ENCODE results near the gene UVRAG. TPM values are rescaled to one million over a fixed set of nuclear protein-coding genes. Genes with fewer than 3 reads are reported as not detected.
A peak's percentile ranks its signal among the peaks of the same experiment; 100 is the strongest.

UVRAG gene
- total RNA-seq, 4 donors from 2014 or later, result 16.6 to 22.1 (median 19.3) TPM

DNA sequence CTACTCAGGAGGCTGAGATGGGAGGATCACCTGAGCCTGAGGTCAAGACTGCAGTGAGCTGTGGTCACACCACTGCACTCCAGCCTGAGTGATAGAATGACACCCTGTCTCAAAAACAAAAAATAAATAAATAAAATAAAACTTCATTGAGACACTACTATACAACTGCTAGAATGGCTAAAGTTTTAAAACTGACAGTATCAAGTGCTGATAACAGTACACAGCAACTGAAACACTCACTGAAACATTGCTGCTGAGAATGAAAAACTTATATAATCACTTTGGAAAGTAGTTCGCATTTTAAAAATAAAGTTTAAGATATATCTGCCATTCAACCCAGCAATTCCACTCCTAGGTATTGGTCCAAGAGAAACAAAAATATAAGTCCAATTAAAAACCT lies 290.6 kb downstream of the UVRAG start:
- intact Hi-C loops (cut with DNase I; ENCODE audit: low total_unique reads), result no loop called here
- ATAC-seq, result no peak
- H3K4me1 ChIP-seq, result peaks cover 0 to 5% of the 10 kb centered on the region in 2 donors
- no peaks in the 10 kb centered on the region for H3K9me3 ChIP-seq
- TF ChIP-seq, protein P1, sequence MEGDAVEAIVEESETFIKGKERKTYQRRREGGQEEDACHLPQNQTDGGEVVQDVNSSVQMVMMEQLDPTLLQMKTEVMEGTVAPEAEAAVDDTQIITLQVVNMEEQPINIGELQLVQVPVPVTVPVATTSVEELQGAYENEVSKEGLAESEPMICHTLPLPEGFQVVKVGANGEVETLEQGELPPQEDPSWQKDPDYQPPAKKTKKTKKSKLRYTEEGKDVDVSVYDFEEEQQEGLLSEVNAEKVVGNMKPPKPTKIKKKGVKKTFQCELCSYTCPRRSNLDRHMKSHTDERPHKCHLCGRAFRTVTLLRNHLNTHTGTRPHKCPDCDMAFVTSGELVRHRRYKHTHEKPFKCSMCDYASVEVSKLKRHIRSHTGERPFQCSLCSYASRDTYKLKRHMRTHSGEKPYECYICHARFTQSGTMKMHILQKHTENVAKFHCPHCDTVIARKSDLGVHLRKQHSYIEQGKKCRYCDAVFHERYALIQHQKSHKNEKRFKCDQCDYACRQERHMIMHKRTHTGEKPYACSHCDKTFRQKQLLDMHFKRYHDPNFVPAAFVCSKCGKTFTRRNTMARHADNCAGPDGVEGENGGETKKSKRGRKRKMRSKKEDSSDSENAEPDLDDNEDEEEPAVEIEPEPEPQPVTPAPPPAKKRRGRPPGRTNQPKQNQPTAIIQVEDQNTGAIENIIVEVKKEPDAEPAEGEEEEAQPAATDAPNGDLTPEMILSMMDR (IDR thresholded peaks at IDR 0.05 in 4 of 5, conservative IDR thresholded peaks at IDR 0.05 in 1 of 5), result no peak
- no peak for TF ChIP-seq POLR2A (IDR thresholded peaks at IDR 0.05)
- in situ Hi-C loops (cut with MboI; ENCODE audit: low sequenced_read_pairs in 4 of 4), result no loop called here
- no peaks in the 10 kb centered on the region for H3K36me3 ChIP-seq
- no peaks in the 10 kb centered on the region for H3K27me3 ChIP-seq
- H3K4me3 ChIP-seq, result no peak overlapping the region
- DNase-seq, result no peak
- no peak overlapping the region for H3K27ac ChIP-seq

DNA sequence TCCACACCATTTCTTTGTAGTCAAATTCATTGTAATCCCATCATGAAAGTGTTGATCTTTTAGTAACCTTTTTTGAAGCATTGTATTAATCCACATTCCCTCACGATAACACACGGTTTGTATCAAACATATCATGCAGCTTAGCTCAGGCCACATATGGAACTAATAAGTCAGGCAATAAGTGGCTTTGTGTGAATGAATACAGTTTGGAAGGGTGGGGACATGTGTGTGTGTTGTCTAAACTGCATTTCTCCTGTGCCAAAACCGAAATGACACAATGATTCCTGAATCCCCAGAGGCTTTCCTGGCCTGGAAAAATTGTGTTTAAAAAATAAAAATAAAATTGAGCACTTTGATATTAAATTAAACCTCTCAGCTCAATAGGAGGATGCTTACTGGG lies 293.0 kb downstream of the UVRAG start:
- no peaks in the 10 kb centered on the region for H3K27me3 ChIP-seq
- H3K9me3 ChIP-seq, result no peaks in the 10 kb centered on the region
- intact Hi-C loops (cut with DNase I; ENCODE audit: low total_unique reads) (no loop called here), in situ Hi-C loops (cut with MboI; ENCODE audit: low sequenced_read_pairs in 4 of 4) (no loop called here)
- TF ChIP-seq, protein P1 (IDR thresholded peaks at IDR 0.05 in 4 of 5, conservative IDR thresholded peaks at IDR 0.05 in 1 of 5), result no peak
- TF ChIP-seq POLR2A (IDR thresholded peaks at IDR 0.05), result no peak
- ATAC-seq (no peak), DNase-seq (no peak)
- H3K4me1 ChIP-seq, result no peaks in the 10 kb centered on the region
- H3K27ac ChIP-seq, result no peak overlapping the region
- H3K4me3 ChIP-seq, result no peak overlapping the region
- H3K36me3 ChIP-seq, result no peaks in the 10 kb centered on the region

DNA sequence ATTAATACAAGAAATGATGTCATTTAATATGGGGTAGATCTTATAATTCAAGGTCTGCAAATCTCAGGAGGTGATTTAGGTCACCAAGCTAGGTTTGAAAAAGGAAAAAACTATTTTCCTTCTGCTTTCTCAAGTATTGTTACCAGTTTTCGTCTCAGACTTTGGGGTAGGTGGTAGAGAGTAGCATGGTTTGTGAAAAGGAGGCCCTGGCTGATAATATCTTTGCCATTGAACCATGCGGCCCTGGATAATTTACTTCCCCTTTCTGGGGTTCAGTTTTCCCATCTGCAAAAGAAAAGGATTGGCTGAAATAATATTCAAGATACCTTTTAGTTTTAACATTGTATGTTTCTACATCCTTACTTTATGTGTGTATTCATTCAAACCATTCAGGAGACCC lies 299.2 kb downstream of the UVRAG start:
- no peaks in the 10 kb centered on the region for H3K9me3 ChIP-seq
- H3K4me3 ChIP-seq, result no peak overlapping the region
- DNase-seq (no peak), ATAC-seq (no peak)
- TF ChIP-seq, protein P1 (IDR thresholded peaks at IDR 0.05 in 4 of 5, conservative IDR thresholded peaks at IDR 0.05 in 1 of 5), result no peak
- TF ChIP-seq POLR2A (IDR thresholded peaks at IDR 0.05), result no peak
- H3K27ac ChIP-seq, result no peak overlapping the region
- no peaks in the 10 kb centered on the region for H3K36me3 ChIP-seq
- intact Hi-C loops (cut with DNase I; ENCODE audit: low total_unique reads), result no loop called here
- in situ Hi-C loops (cut with MboI; ENCODE audit: low sequenced_read_pairs in 4 of 4), result no loop called here
- H3K4me1 ChIP-seq, result peaks cover 0 to 4% of the 10 kb centered on the region in 2 donors
- H3K27me3 ChIP-seq, result no peaks in the 10 kb centered on the region

DNA sequence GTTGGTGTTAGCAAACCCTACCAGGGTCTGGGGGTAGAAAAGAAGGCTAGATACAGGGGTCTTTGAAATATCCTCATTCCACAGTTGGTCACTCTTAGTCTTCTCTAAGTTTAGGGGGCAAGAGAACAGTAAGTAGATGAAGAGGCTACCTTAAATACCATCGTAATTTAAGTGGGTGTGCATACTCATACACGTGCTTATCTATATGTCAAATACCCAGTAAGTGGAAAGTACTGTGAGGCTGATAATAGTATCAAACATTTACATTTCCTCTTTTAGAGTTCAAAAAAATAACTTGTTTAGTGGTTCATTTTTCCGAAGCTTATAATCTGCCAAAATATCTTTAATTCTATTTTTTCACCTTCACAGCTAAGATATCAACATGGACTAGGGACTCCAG lies 300.5 kb downstream of the UVRAG start:
- no peak overlapping the region for H3K27ac ChIP-seq
- H3K27me3 ChIP-seq, result no peaks in the 10 kb centered on the region
- H3K9me3 ChIP-seq, result no peaks in the 10 kb centered on the region
- no peak overlapping the region for H3K4me3 ChIP-seq
- intact Hi-C loops (cut with DNase I; ENCODE audit: low total_unique reads), result no loop called here
- in situ Hi-C loops (cut with MboI; ENCODE audit: low sequenced_read_pairs in 4 of 4), result no loop called here
- DNase-seq (no peak), ATAC-seq (no peak)
- H3K4me1 ChIP-seq, result peaks cover 11 to 16% of the 10 kb centered on the region in 2 donors
- TF ChIP-seq, protein P1 (IDR thresholded peaks at IDR 0.05 in 4 of 5, conservative IDR thresholded peaks at IDR 0.05 in 1 of 5), result no peak
- no peak for TF ChIP-seq POLR2A (IDR thresholded peaks at IDR 0.05)
- H3K36me3 ChIP-seq, result no peaks in the 10 kb centered on the region

DNA sequence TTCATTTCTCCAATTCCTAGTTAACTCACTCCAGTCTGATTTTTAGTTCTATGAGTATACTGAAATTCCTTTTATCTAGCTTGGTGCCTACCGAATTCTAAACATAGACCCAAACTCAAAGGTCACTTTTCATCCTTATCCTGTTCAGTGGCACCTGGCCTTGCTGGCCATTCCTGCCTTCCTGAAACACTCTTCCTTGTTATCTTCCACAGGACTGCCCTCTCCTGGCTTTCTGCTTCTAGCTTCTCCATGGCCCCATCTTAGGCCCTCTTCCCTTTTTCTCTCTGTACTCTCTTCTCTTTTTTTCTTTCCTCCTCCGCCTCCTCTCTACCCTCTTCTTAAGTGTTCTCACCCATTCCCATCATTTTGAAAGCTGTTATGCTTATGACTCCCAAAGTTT lies 304.0 kb downstream of the UVRAG start:
- H3K4me3 ChIP-seq, result no peak overlapping the region
- peak overlapping the region; percentile 12 to 35 (median 22) for H3K27ac ChIP-seq
- TF ChIP-seq, protein P1 (IDR thresholded peaks at IDR 0.05 in 4 of 5, conservative IDR thresholded peaks at IDR 0.05 in 1 of 5), result no peak
- TF ChIP-seq POLR2A (IDR thresholded peaks at IDR 0.05), result no peak
- no peaks in the 10 kb centered on the region for H3K27me3 ChIP-seq
- DNase-seq (no peak), ATAC-seq (no peak)
- H3K36me3 ChIP-seq, result no peaks in the 10 kb centered on the region
- intact Hi-C loops (cut with DNase I; ENCODE audit: low total_unique reads), result no loop called here
- H3K4me1 ChIP-seq, result peaks cover 24% of the 10 kb centered on the region in 2 donors
- H3K9me3 ChIP-seq, result no peaks in the 10 kb centered on the region
- in situ Hi-C loops (cut with MboI; ENCODE audit: low sequenced_read_pairs in 4 of 4), result no loop called here

Measured in gastrocnemius medialis (tissue), 4 donors.